GM13977 (cell line): ENCODE results near the gene CD2AP.

Source experiments
- DNase-seq: peaks from one replicate; pipeline ENCODE4 v3.0.0; 2012; ENCODE audit warnings: low spot score
- CTCF ChIP-seq: IDR thresholded peaks from 2 replicates; pipeline ENCODE4 v1.5.1; 2012; ENCODE audit warnings: mild to moderate bottlenecking, control low read depth; ENCODE audit not compliant: insufficient read depth; ENCODE audit errors: extremely low read depth, missing control alignments
- in situ Hi-C: fragments of 300-500 bp; cut with MboI; formaldehyde crosslinking; loops from one replicate; pipeline ENCODE4 v1.12.0; 2022; ENCODE audit warnings: low sequenced_read_pairs, low pct_unique_long_range_greater_than_20kb, mixed read lengths, inconsistent platforms; ENCODE audit not compliant: unreplicated experiment

Gene CD2AP

GRCh38 chr6:47492355-47492754, 14.8 kb downstream of the CD2AP start:
- in situ Hi-C loops: no loop called here
- no peak for TF ChIP-seq CTCF

DNA sequence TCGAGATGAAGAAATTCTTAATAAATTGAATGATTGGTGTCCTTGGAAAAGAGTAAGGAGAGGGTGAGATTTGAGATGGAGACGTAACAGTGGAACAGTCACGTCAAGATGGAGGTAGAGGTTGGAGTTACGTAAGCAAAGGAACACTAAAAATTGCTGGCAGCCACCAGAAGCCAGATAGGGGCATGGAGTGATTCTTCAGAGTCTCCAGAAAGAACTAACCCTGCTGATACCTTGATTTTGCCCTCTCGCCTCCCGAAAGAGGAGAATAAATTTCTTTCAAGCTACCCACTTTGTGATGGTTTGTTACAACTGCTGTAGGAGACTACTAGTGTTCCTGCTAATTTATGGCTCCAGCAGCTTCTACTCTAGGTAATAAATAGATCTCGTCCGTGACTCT, 17.6 kb downstream of the CD2AP start:
- in situ Hi-C loops: no loop called here
- DNase-seq: no peak
- no peak for TF ChIP-seq CTCF

More at GRCh38 chr6:47492355-47492754, 14.8 kb downstream of the CD2AP start:
- DNase-seq: no peak

- TF ChIP-seq CTCF: no peak
- in situ Hi-C loops: no loop called here
- DNase-seq: no peak
These were observed 18.5 kb downstream of the CD2AP start for GRCh38 chr6:47495954-47496545.

DNA sequence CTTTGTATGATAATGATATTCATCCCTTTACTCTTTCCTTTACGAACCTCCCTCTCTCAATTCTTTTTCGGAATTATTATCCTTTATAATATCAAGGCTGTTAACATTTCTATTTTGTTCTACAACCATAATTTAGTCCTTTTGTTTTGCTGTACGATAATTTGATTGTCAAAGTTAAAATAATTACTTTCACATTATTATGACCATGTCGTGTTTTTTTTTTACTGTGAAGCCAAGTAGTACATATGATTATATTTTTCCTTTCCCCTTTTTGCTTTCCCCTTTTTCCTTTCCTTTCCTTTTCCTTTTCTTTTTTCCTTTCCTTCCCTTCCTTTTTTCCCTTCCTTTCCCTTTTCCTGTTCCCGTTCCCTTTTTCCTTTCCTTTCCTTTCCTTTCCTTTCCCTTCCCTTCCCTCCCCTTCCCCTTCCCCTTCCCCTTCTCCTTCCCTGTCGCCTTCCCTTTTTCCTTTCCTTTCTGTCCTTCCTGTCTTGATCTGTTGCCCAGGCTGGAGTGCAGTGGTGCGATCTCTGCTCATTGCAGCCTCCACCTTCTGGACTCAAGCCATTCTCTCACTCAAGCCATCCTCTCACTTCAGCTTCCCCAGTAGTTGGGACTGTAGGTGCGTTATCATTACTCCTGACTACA, 19.5 kb downstream of the CD2AP start:
- in situ Hi-C loops: no loop called here
- DNase-seq: no peak
- TF ChIP-seq CTCF: no peak

DNA sequence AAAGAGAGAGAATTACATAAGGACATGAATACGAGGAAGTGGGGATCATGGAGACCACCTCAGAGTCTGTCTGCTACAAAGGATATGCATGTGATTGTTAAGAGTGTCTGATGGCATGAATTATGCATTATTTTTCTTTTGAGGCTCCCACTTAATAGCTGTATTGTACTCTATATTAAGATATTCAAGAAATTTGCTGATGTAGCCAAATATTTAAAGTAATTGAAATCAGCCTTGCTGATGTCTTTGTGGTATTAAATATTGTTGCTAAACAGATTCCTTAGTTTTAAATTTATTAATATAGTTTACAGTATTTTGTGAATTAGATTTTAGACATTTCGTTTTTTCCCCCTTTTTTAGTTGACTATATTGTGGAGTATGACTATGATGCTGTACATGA, 25.3 kb downstream of the CD2AP start:
- no peak for TF ChIP-seq CTCF
- DNase-seq: no peak
- in situ Hi-C loops: no loop called here

DNA sequence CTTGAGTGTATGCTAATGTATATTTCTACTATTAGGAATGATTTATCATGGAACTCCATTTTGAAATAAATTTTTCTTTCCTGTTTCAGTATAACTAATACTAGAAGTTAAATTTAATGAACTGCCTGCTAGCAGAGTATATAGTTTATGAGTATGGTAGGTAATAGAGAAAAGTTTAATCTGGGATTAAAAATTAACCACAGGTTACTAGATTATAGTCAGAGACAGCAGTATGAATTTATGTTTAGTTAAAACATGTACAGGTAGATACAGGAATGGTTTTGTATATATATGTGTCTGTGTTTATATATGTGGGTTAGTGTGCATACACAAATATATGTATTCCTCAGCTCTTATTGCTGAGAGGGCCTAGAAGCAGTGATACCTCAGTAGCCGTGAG, 32.3 kb downstream of the CD2AP start:
- DNase-seq: no peak
- TF ChIP-seq CTCF: no peak
- in situ Hi-C loops: no loop called here
